ENCODE measurements around the gene CTNNAL1.
A peak's percentile ranks its signal among the peaks of the same experiment; 100 is the strongest.

Gene CTNNAL1

DNA sequence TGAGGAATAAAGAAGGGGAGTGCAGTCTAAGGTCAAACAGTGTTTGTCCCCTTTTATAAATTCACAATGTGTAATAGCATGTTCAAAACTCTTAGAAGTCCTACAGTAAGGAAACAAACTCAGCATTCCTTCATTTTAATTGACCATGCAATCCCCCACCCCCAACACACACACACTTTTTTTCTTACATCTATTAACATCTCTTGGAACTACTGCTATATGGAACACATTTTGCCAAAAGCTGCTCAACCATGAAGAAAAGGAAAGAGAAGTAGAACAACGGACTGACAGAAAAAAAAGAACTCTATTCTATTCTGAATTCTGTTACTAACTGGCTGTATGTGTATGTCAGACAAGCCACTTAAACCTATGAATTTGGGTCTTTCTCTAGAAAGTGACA, 2.8 kb upstream of the CTNNAL1 start:
- peaks cover 1% of the 10 kb centered on the region for H3K79me2 ChIP-seq (ENCODE audit: control insufficient read depth, insufficient read depth, low read length)
- H2BK120ac ChIP-seq (ENCODE audit: low read depth, low read length) = no peak overlapping the region
- H3K79me1 ChIP-seq (ENCODE audit: low read length) = no peaks in the 10 kb centered on the region
- H3K18ac ChIP-seq (ENCODE audit: low read length) = no peak overlapping the region
- H4K8ac ChIP-seq (ENCODE audit: low read depth, low read length) = no peak overlapping the region
- H3K4ac ChIP-seq (ENCODE audit: low read depth, low read length) = no peak overlapping the region
- H3K4me1 ChIP-seq (ENCODE audit: control insufficient read depth, low read depth, low read length) = peaks cover 4% of the 10 kb centered on the region
- no peak overlapping the region for H3K23ac ChIP-seq (ENCODE audit: low read length)
- no peak overlapping the region for H2BK5ac ChIP-seq (ENCODE audit: low read length)
- H3K27me3 ChIP-seq (ENCODE audit: insufficient read depth, low read length, poor library complexity) = no peaks in the 10 kb centered on the region
- no peak overlapping the region for H3K9ac ChIP-seq (ENCODE audit: low read length)
- H3K4me2 ChIP-seq (ENCODE audit: low read length) = no peak overlapping the region
- H4K5ac ChIP-seq (ENCODE audit: low read length) = no peak overlapping the region
- H3K56ac ChIP-seq (ENCODE audit: low read length) = no peak overlapping the region
- WGBS (ENCODE audit: extremely low coverage, insufficient coverage, low lambda C conversion rate) = no CpG with 5 or more reads among the region's 1 CpG
- H2AK5ac ChIP-seq (ENCODE audit: low read length) = no peak overlapping the region
- no peak for DNase-seq
- H3K27ac ChIP-seq (ENCODE audit: low read depth, low read length) = no peak overlapping the region
- H3K4me3 ChIP-seq (ENCODE audit: low read length) = no peak overlapping the region
- H2BK15ac ChIP-seq (replicated peaks; ENCODE audit: low read depth) = no peak overlapping the region
- no peaks in the 10 kb centered on the region for H3K36me3 ChIP-seq (ENCODE audit: control insufficient read depth, insufficient read depth, low read length)

DNA sequence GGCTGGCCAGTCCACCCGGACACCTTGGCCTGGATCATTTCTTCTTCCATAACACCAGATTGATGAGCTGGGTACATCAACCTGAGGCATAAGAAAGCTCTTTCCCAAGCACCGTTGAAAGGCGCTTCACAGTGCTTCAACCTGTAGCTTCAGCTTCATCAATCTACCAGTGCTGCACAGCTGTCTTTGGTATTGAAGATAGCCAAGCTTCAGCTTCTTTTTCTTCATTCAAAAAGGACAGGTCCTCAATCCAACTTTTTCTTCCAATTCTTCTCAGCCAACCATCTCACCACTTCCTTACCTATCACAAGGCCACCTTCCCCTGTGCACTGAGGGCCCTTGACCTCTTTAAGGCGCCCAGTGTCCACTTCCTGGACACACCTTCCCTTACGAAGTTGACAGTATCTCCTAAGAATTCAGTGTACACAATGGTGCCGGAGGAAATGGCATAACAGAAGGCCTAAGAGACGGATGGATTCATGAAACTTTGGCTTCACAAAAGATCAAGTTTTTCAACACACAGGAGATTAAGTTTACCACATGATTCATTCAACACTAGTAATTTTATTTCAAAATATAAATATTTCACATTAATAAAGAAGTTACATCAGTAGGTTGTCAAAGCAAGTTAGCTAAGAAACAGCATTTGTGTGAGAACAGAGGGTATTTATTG, 1.4 kb upstream of the CTNNAL1 start:
- Histone ChIP-seq H3K4ac (ENCODE audit: low read depth, low read length) (no peak overlapping the region), H3K4me3 (ENCODE audit: low read length) (no peak overlapping the region), H3K18ac (ENCODE audit: low read length) (no peak overlapping the region), H3K56ac (ENCODE audit: low read length) (no peak overlapping the region), H3K23ac (ENCODE audit: low read length) (no peak overlapping the region), H2BK15ac (replicated peaks; ENCODE audit: low read depth) (no peak overlapping the region), H2AK5ac (ENCODE audit: low read length) (no peak overlapping the region), H2BK120ac (ENCODE audit: low read depth, low read length) (no peak overlapping the region), H3K4me1 (ENCODE audit: control insufficient read depth, low read depth, low read length) (peaks cover 4% of the 10 kb centered on the region), H3K36me3 (ENCODE audit: control insufficient read depth, insufficient read depth, low read length) (no peaks in the 10 kb centered on the region), H3K4me2 (ENCODE audit: low read length) (no peak overlapping the region), H3K27ac (ENCODE audit: low read depth, low read length) (no peak overlapping the region), H2BK5ac (ENCODE audit: low read length) (no peak overlapping the region), H3K9ac (ENCODE audit: low read length) (no peak overlapping the region), H3K27me3 (ENCODE audit: insufficient read depth, low read length, poor library complexity) (no peaks in the 10 kb centered on the region), H4K8ac (ENCODE audit: low read depth, low read length) (no peak overlapping the region), H3K79me2 (ENCODE audit: control insufficient read depth, insufficient read depth, low read length) (peaks cover 4% of the 10 kb centered on the region), H4K5ac (ENCODE audit: low read length) (no peak overlapping the region), H3K79me1 (ENCODE audit: low read length) (peaks cover 2% of the 10 kb centered on the region)
- no CpG with 5 or more reads among the region's 7 CpGs for WGBS (ENCODE audit: extremely low coverage, insufficient coverage, low lambda C conversion rate)
- DNase-seq = no peak

DNA sequence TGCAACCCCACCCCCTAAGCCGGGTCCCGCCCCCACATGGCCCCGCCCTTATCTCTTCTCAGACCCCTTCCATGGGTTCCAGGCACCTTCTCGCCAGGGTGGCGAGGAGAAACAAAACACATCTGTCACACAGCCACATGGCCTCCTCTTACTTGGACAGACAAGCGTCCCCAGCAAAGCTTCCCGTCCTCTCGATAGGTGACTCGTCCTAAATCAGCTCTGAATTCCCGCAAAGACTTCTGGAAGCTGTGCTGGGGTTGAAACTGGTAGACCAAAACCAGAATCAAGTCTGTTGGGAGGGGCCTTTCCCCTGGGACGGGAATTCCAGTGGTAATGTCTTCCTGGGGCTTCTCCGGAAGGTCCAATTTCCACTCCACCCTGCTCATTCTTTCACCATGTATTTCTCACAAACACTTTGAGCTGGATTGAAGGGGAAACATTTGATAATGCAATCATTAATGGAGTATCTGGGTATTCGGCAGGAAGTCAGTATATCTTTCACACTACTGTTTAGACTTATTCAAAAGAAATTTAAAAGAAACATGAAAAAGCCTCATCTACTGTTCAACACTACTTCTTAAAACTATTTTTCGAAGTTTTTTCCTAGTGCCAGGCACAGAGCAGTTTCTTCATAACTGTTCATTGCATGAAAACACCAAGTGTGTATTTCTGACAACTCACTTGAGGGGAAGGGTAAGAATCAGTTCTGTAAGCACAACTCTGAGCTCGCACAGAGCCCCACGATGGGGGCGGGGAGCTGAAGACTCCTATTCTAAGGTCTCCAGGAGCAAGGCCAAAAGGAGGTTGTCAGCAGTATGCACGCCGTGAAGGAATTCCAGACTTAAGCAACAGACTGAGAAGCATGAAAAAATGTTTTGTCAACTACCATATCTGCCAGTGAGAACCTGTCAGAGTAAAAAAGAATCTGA, 644 bp upstream of the CTNNAL1 start:
- peak overlapping the region; percentile 83 for H3K4me2 ChIP-seq (ENCODE audit: low read length)
- peak overlapping the region; percentile 18 for H3K56ac ChIP-seq (ENCODE audit: low read length)
- H3K79me1 ChIP-seq (ENCODE audit: low read length) = peaks cover 2% of the 10 kb centered on the region
- H3K23ac ChIP-seq (ENCODE audit: low read length) = no peak overlapping the region
- H3K4ac ChIP-seq (ENCODE audit: low read depth, low read length) = no peak overlapping the region
- H3K4me1 ChIP-seq (ENCODE audit: control insufficient read depth, low read depth, low read length) = peaks cover 4% of the 10 kb centered on the region
- H3K18ac ChIP-seq (ENCODE audit: low read length) = no peak overlapping the region
- H2BK15ac ChIP-seq (replicated peaks; ENCODE audit: low read depth) = no peak overlapping the region
- peak overlapping the region; percentile 18 for H3K4me3 ChIP-seq (ENCODE audit: low read length)
- no peaks in the 10 kb centered on the region for H3K27me3 ChIP-seq (ENCODE audit: insufficient read depth, low read length, poor library complexity)
- H3K79me2 ChIP-seq (ENCODE audit: control insufficient read depth, insufficient read depth, low read length) = peaks cover 4% of the 10 kb centered on the region
- no CpG with 5 or more reads among the region's 19 CpGs for WGBS (ENCODE audit: extremely low coverage, insufficient coverage, low lambda C conversion rate)
- H3K36me3 ChIP-seq (ENCODE audit: control insufficient read depth, insufficient read depth, low read length) = no peaks in the 10 kb centered on the region
- no peak for DNase-seq
- peak overlapping the region; percentile 44 for H3K9ac ChIP-seq (ENCODE audit: low read length)
- no peak overlapping the region for H3K27ac ChIP-seq (ENCODE audit: low read depth, low read length)
- no peak overlapping the region for H4K8ac ChIP-seq (ENCODE audit: low read depth, low read length)
- H2BK120ac ChIP-seq (ENCODE audit: low read depth, low read length) = no peak overlapping the region
- H4K5ac ChIP-seq (ENCODE audit: low read length) = no peak overlapping the region
- no peak overlapping the region for H2BK5ac ChIP-seq (ENCODE audit: low read length)
- H2AK5ac ChIP-seq (ENCODE audit: low read length) = no peak overlapping the region

DNA sequence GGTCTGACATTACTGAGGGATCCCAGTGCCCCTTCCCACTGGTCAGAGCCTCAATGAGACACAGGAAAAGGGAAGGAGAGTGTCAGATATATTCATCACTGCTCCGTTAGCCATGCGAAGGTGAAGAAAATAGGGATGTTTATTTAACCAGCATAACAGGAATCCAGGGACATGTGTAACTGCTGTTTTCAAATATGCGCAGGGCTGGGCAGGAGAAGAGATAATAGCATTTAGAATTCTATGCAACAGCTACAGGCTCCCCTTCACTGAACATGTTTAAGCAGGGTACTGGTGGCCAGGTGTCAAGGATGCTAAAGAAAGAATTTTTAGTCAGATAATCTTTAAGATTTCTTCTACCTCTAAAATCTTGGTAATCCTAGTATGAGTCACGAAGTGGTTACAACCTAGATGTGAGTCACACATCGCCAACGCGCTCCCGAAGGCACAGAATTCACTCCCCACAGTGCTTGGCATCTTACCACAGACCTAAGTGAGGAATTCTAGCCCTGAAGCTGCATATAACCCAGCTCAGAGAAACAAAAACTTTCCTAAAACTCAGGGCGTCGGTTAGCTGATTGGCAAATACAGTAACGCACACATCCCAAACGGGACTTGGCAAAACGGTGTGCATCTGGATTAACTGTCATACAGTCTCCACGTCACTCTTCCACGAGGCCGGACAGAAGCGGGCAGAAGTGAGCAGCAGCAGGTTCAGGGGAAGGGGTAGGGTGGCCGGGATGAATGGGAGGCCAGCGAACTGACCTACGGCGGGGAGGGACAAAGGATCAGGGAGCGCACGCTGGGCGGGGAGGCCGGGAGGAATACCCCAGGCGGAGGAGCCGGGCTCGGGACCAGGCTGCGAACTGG, 1.1 kb downstream of the CTNNAL1 start:
- H3K4me2 ChIP-seq (ENCODE audit: low read length) = peak overlapping the region; percentile 32
- H2AK5ac ChIP-seq (ENCODE audit: low read length) = no peak overlapping the region
- no peak overlapping the region for H4K5ac ChIP-seq (ENCODE audit: low read length)
- H3K4me3 ChIP-seq (ENCODE audit: low read length) = peak overlapping the region; percentile 34
- no peak overlapping the region for H3K23ac ChIP-seq (ENCODE audit: low read length)
- H3K27me3 ChIP-seq (ENCODE audit: insufficient read depth, low read length, poor library complexity) = no peaks in the 10 kb centered on the region
- H3K79me1 ChIP-seq (ENCODE audit: low read length) = peaks cover 2% of the 10 kb centered on the region
- H2BK5ac ChIP-seq (ENCODE audit: low read length) = no peak overlapping the region
- peak overlapping the region; percentile 98 for H3K18ac ChIP-seq (ENCODE audit: low read length)
- no CpG with 5 or more reads among the region's 29 CpGs for WGBS (ENCODE audit: extremely low coverage, insufficient coverage, low lambda C conversion rate)
- DNase-seq = peak; percentile 88
- H2BK15ac ChIP-seq (replicated peaks; ENCODE audit: low read depth) = no peak overlapping the region
- H3K27ac ChIP-seq (ENCODE audit: low read depth, low read length) = peak overlapping the region; percentile 90
- H3K9ac ChIP-seq (ENCODE audit: low read length) = peak overlapping the region; percentile 60
- H4K8ac ChIP-seq (ENCODE audit: low read depth, low read length) = no peak overlapping the region
- no peak overlapping the region for H3K4ac ChIP-seq (ENCODE audit: low read depth, low read length)
- H2BK120ac ChIP-seq (ENCODE audit: low read depth, low read length) = no peak overlapping the region
- peaks cover 6% of the 10 kb centered on the region for H3K79me2 ChIP-seq (ENCODE audit: control insufficient read depth, insufficient read depth, low read length)
- H3K36me3 ChIP-seq (ENCODE audit: control insufficient read depth, insufficient read depth, low read length) = no peaks in the 10 kb centered on the region
- peaks cover 4% of the 10 kb centered on the region for H3K4me1 ChIP-seq (ENCODE audit: control insufficient read depth, low read depth, low read length)
- peak overlapping the region; percentile 73 for H3K56ac ChIP-seq (ENCODE audit: low read length)

DNA sequence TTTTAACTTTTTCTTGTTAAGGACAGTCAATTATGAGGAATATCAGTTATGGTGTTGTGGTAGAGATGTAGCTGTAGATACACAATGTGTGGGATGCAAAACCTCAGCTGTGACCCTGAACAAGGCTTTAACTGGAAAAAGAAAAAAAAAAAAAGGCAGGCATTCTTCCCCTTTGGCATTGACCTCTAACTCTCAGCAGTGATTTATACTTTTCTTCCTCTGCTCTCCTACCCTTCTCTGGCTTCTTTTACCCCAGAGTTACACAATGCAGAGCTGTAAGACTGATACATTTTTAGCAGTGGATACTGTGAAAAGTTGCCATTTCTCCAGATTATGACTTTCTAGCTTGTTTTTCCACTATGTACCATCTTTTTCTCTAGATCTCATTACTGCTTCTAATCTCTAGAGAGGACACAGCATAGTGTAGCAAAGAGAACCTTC, 2.0 kb downstream of the CTNNAL1 start:
- no peak overlapping the region for H2BK120ac ChIP-seq (ENCODE audit: low read depth, low read length)
- peaks cover 6% of the 10 kb centered on the region for H3K79me2 ChIP-seq (ENCODE audit: control insufficient read depth, insufficient read depth, low read length)
- no peak overlapping the region for H3K9ac ChIP-seq (ENCODE audit: low read length)
- peaks cover 4% of the 10 kb centered on the region for H3K79me1 ChIP-seq (ENCODE audit: low read length)
- no peak overlapping the region for H3K56ac ChIP-seq (ENCODE audit: low read length)
- no peak overlapping the region for H2BK15ac ChIP-seq (replicated peaks; ENCODE audit: low read depth)
- no peak overlapping the region for H3K4me2 ChIP-seq (ENCODE audit: low read length)
- no peak overlapping the region for H2BK5ac ChIP-seq (ENCODE audit: low read length)
- no peak overlapping the region for H3K23ac ChIP-seq (ENCODE audit: low read length)
- no peak overlapping the region for H2AK5ac ChIP-seq (ENCODE audit: low read length)
- H4K8ac ChIP-seq (ENCODE audit: low read depth, low read length) = no peak overlapping the region
- no peak overlapping the region for H3K4ac ChIP-seq (ENCODE audit: low read depth, low read length)
- no peak for DNase-seq
- no peak overlapping the region for H4K5ac ChIP-seq (ENCODE audit: low read length)
- no peaks in the 10 kb centered on the region for H3K27me3 ChIP-seq (ENCODE audit: insufficient read depth, low read length, poor library complexity)
- no peak overlapping the region for H3K4me3 ChIP-seq (ENCODE audit: low read length)
- no peak overlapping the region for H3K27ac ChIP-seq (ENCODE audit: low read depth, low read length)
- H3K4me1 ChIP-seq (ENCODE audit: control insufficient read depth, low read depth, low read length) = peaks cover 4% of the 10 kb centered on the region
- no peaks in the 10 kb centered on the region for H3K36me3 ChIP-seq (ENCODE audit: control insufficient read depth, insufficient read depth, low read length)
- no peak overlapping the region for H3K18ac ChIP-seq (ENCODE audit: low read length)
